Measurements from ENCODE around the gene FKBP10. TPM values are rescaled to one million over a fixed set of nuclear protein-coding genes. Genes with fewer than 3 reads are reported as not detected.

FKBP10 gene
- total and polyA plus RNA-seq, 2 donors (not counting 3 experiments of a cell fraction or from before 2014, with no cell fraction given) = 168 to 377 TPM

GRCh38 chr17:41823141-41823524 lies 10.3 kb downstream of the FKBP10 start:
- no peak for TF ChIP-seq CTCF (IDR thresholded peaks at IDR 0.05; ENCODE audit: extremely low read depth in 1 of 2, insufficient read depth in 1 of 2, low read depth in 1 of 2, low read length in 2 of 2)
- TF ChIP-seq POLR2AphosphoS5 (IDR thresholded peaks at IDR 0.05; ENCODE audit: insufficient read depth, low read depth, low read length) = no peak
- no peak for TF ChIP-seq MAX (IDR thresholded peaks at IDR 0.05; ENCODE audit: insufficient read depth, insufficient read length)
- TF ChIP-seq MYC (IDR thresholded peaks at IDR 0.05; ENCODE audit: low read depth, low read length) = no peak
- TF ChIP-seq GATA2 (IDR thresholded peaks at IDR 0.05; ENCODE audit: insufficient read depth, insufficient read length, low read depth, low read length) = no peak
- TF ChIP-seq FOS (IDR thresholded peaks at IDR 0.05; ENCODE audit: borderline replicate concordance, insufficient read depth, low read length) = no peak
- no peak for TF ChIP-seq EZH2 (IDR thresholded peaks at IDR 0.05; ENCODE audit: borderline replicate concordance, low read depth, low read length, severe bottlenecking)
- TF ChIP-seq JUN (IDR thresholded peaks at IDR 0.05; ENCODE audit: borderline replicate concordance, insufficient read depth, insufficient read length, low read depth) = no peak
- TF ChIP-seq POLR2A (IDR thresholded peaks at IDR 0.05; ENCODE audit: low read depth, low read length) = no peak
- DNase-seq (ENCODE audit: low read depth, low spot score) (no peak), FAIRE-seq (no peak)
- H4K20me1 ChIP-seq (replicated peaks; ENCODE audit: control insufficient read depth, extremely low read depth, insufficient read depth, low read length) = no peaks in the 10 kb centered on the region
- H3K9ac ChIP-seq (replicated peaks; ENCODE audit: extremely low read depth, insufficient read depth, low read length) = no peak overlapping the region
- ChIA-PET POLR2A (interaction anchor here (0.6 kb wide), 1 partner anchor 13 kb away, joined by 7 read pairs; no protein-coding TSS in a partner anchor), CTCF (interaction anchor here (0.9 to 1.1 kb wide), 2 partner anchors 11 kb away, joined by 3 read pairs; partner anchors contain the start of gene P3H4)
- no peaks in the 10 kb centered on the region for H3K79me2 ChIP-seq (ENCODE audit: control insufficient read depth, insufficient read depth, low read length)
- no peak overlapping the region for H3K27ac ChIP-seq (ENCODE audit: insufficient read depth, low read depth, low read length)
- H3K4me1 ChIP-seq (ENCODE audit: control insufficient read depth, extremely low read depth, insufficient read depth, low read length) = no peaks in the 10 kb centered on the region
- H3K4me2 ChIP-seq (ENCODE audit: insufficient read depth, low read length) = no peak overlapping the region
- H3K36me3 ChIP-seq (ENCODE audit: control insufficient read depth in 2 of 2, extremely low read depth in 1 of 2, insufficient read depth in 2 of 2, low read length in 2 of 2) = peaks cover 5 to 30% of the 10 kb centered on the region in 2 experiments
- intact Hi-C loops (cut with micrococcal nuclease) = no loop called here
- no peaks in the 10 kb centered on the region for H3K9me3 ChIP-seq (replicated peaks; ENCODE audit: control insufficient read depth, insufficient read depth, low read length)
- H2AFZ ChIP-seq (ENCODE audit: low read depth, low read length) = no peak overlapping the region
- no peaks in the 10 kb centered on the region for H3K27me3 ChIP-seq (ENCODE audit: control insufficient read depth in 2 of 2, insufficient read depth in 2 of 2, low read length in 2 of 2)
- no TSS peak for BruUV-seq (replicated peaks)
- no peak overlapping the region for H3K4me3 ChIP-seq (replicated peaks in 1 of 3; ENCODE audit: insufficient read depth in 1 of 3, low read depth in 1 of 3, low read length in 3 of 3)
- H3K9me1 ChIP-seq (replicated peaks; ENCODE audit: control insufficient read depth, extremely low read depth, insufficient read depth, low read length) = no peaks in the 10 kb centered on the region
- dilution Hi-C loops (cut with MboI; ENCODE audit: extremely low pct_ligation_motif_present, low sequenced_read_pairs) = no loop called here
